Adrenal gland (tissue), 12 donors: ENCODE data around the gene PEX1. TPM values are rescaled to one million over a fixed set of nuclear protein-coding genes. Genes with fewer than 3 reads are reported as not detected.

Source experiments
- DNase-seq, 7 donors: peaks; one replicate each; pipeline ENCODE4 v3.0.0-alpha.2; 2019 to 2020
- H3K27ac ChIP-seq, 5 donors: fragments of 200-600 bp; sonication (generic) in 4 of 5; 1 replicate in 3 of 5; 2 replicates in 2 of 5; pipeline versions ENCODE4 v1.5.1 to v1.8.0; 2016 to 2020; ENCODE audit warnings: mild to moderate bottlenecking in 1 of 5
- H3K27me3 ChIP-seq: fragments of 200-600 bp; 2 replicates; pipeline ENCODE4 v1.8.0; 2021
- H3K36me3 ChIP-seq, 2 donors: fragments of 200-600 bp; replicated peaks in 1 of 2; 1 replicate in 1 of 2; 2 replicates in 1 of 2; pipeline versions ENCODE4 v1.5.1 to v1.8.0; 2018 to 2022
- H3K4me1 ChIP-seq, 2 donors: fragments of 200-600 bp; replicated peaks in 1 of 2; 1 replicate in 1 of 2; 2 replicates in 1 of 2; pipeline versions ENCODE4 v1.5.1 to v1.8.0; 2018 to 2021
- H3K4me3 ChIP-seq, 4 donors: fragments of 200-600 bp; sonication (generic) in 3 of 4; one replicate each; pipeline ENCODE4 v1.5.1; 2016 to 2018
- H3K9me3 ChIP-seq, 3 donors: fragments of 200-600 bp; sonication (generic) in 1 of 3; replicated peaks in 1 of 3; 1 replicate in 2 of 3; 2 replicates in 1 of 3; pipeline versions ENCODE4 v1.5.1 to v1.8.0; 2016 to 2021
- POLR2A ChIP-seq, 2 donors: fragments of 450-650 bp; IDR thresholded peaks; one replicate each; pipeline ENCODE4 v1.6.1; 2017; ENCODE audit warnings: antibody characterized with exemption in 2 of 2, mild to moderate bottlenecking in 2 of 2, moderate library complexity in 1 of 2
- WGBS, 4 donors: extraction: QIAGEN DNeasy Blood & Tissue Kit in 2 of 4; methylation state at CpG; one replicate each; pipeline versions ENCODE4 v1.1.5 to v1.1.7; 2013 to 2017; 5-methylcytosine and 5-hydroxymethylcytosine counted together
- intact Hi-C, 2 donors: fragments of 100-400 bp; cut with DNase I; formaldehyde crosslinking; loops; one replicate each; pipeline versions ENCODE4 v1.14.1 to v1.15.0; 2022 to 2023
- polyA plus RNA-seq, 3 donors: library from polyadenylated mRNA; stranded (reverse); fragments of 200-250 nt in 2 of 3; fragments of 350-450 nt in 1 of 3; fragmentation: Illumina TruSeq in 1 of 3; extraction: RNeasy Lipid Tissue Mini Kit (QIAGEN cat#74804) in 1 of 3; gene quantifications; one replicate each; pipeline ENCODE4 v1.2.3, GENCODE V29; 2013 to 2014
- total RNA-seq, 9 donors: library from RNA; depleted of rRNA in 4 of 9; stranded (reverse); fragments of >200 nt in 4 of 9; fragments of 120-200 nt in 1 of 9; fragmentation: NEBNext Ultra II Directional in 1 of 9; extraction: Animal tissue kit (Norgen Biotek cat#: 25700) in 1 of 9; gene quantifications; one replicate each; pipeline versions ENCODE4 v1.1.0 to v1.2.4, GENCODE V29; 2013 to 2023
- TF ChIP-seq, protein P1 (sequence below), 6 experiments: fragments of 450-650 bp in 4 of 6; fragments of 200-600 bp in 2 of 6; sonication (generic) in 1 of 6; IDR thresholded peaks; 1 replicate in 5 of 6; 2 replicates in 1 of 6; pipeline versions ENCODE4 v1.5.1 to v1.8.0; 2016 to 2021; ENCODE audit warnings: antibody characterized with exemption in 6 of 6, mild to moderate bottlenecking in 2 of 6, moderate library complexity in 1 of 6
- donor health status: healthy with polysubstance abuse.
- donor health status: Bipolar disorder and iron deficiency.
- donor health status: DM: yes; HTN: yes; CAD: no.
- donor health status: DM: no; HTN: no; CAD: no.
- donor health status: DM: no; HTN: no; CAD: no.
- donor health status: DM: yes; HTN: yes; CAD: no.

The PEX1 gene
- total and polyA plus RNA-seq, 12 donors = 7.4 to 33.2 (median 16.4) TPM

DNA sequence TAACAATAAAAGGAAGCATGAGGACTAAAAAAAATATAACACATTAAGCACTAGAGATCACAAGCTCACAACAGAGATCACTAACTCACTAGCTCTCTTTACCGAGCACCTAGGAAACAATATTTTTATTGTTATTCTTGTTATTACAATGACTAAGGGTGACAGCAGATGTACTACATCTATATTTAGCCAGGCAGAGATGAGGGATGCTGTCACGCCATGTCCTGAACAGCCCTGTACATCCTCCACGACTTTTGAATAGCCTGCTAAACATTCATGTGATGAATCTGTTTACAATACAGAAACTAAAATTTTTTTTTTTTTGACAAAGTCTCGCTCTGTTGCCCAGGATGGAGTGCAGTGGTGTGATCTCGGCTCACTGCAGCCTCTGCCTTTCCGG lies 39.1 kb upstream of the PEX1 start:
- intact Hi-C loops = no loop called here
- Histone ChIP-seq H3K4me3 (no peak overlapping the region), H3K27me3 (no peaks in the 10 kb centered on the region), H3K36me3 (peaks cover 0 to 71% of the 10 kb centered on the region in 2 donors), H3K4me1 (no peaks in the 10 kb centered on the region), H3K27ac (no peak overlapping the region), H3K9me3 (no peaks in the 10 kb centered on the region)
- 89 to 94% (median 92%) methylated on average over 6 of the region's 6 CpGs for WGBS, 4 donors
- TF ChIP-seq, protein P1, sequence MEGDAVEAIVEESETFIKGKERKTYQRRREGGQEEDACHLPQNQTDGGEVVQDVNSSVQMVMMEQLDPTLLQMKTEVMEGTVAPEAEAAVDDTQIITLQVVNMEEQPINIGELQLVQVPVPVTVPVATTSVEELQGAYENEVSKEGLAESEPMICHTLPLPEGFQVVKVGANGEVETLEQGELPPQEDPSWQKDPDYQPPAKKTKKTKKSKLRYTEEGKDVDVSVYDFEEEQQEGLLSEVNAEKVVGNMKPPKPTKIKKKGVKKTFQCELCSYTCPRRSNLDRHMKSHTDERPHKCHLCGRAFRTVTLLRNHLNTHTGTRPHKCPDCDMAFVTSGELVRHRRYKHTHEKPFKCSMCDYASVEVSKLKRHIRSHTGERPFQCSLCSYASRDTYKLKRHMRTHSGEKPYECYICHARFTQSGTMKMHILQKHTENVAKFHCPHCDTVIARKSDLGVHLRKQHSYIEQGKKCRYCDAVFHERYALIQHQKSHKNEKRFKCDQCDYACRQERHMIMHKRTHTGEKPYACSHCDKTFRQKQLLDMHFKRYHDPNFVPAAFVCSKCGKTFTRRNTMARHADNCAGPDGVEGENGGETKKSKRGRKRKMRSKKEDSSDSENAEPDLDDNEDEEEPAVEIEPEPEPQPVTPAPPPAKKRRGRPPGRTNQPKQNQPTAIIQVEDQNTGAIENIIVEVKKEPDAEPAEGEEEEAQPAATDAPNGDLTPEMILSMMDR (IDR thresholded peaks at IDR 0.05) = no peak
- TF ChIP-seq POLR2A (IDR thresholded peaks at IDR 0.05) = no peak
- no peak for DNase-seq

DNA sequence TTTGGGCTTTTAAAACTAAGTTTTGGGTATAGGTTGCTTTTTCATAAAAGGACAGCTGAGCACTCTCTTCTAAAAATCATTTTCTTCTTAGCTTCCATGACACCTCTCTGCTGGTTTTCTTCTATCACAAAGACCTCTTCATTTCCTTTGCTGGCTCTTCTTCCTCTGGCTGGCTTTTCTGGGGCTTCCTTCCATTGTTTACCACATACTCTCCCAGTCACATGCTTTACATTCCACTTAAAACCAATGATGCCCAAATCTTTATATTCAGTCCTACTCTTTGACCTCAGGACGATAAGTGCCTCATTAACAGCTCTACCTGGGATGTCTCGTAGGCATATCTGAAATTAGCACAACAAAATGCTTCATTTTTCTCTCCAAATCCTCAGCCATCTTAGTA lies 35.0 kb upstream of the PEX1 start:
- Histone ChIP-seq H3K9me3 (no peaks in the 10 kb centered on the region), H3K27ac (no peak overlapping the region), H3K4me3 (no peak overlapping the region), H3K4me1 (no peaks in the 10 kb centered on the region), H3K36me3 (peaks cover 0 to 58% of the 10 kb centered on the region in 2 donors), H3K27me3 (no peaks in the 10 kb centered on the region)
- DNase-seq = no peak
- TF ChIP-seq, protein P1 (IDR thresholded peaks at IDR 0.05) = no peak
- TF ChIP-seq POLR2A (IDR thresholded peaks at IDR 0.05) = no peak
- 88 to 98% (median 89%) methylated on average over 2 of the region's 2 CpGs for WGBS, 4 donors
- intact Hi-C loops = no loop called here

DNA sequence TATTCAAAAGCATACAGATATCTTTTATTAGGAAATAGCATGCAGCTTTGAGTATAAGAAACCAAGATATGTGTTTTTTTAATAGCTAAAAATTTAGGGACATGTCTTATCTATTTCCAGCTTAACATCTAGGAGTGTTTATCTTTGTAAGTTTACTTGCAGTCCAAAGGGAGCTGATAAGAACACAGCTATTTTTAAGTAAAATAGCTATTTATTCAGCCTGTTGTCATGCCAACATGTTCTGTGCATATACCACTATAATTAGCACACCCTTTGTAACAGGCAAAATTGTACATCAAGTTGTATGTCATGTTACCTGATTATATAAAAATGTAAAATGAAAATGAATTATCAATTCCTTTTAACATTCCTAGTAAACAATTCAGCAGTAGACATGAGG lies 32.3 kb upstream of the PEX1 start:
- Histone ChIP-seq H3K27me3 (no peaks in the 10 kb centered on the region), H3K9me3 (no peaks in the 10 kb centered on the region), H3K4me3 (no peak overlapping the region), H3K27ac (no peak overlapping the region), H3K4me1 (no peaks in the 10 kb centered on the region), H3K36me3 (peaks cover 0 to 32% of the 10 kb centered on the region in 2 donors)
- intact Hi-C loops = no loop called here
- DNase-seq = no peak
- no peak for TF ChIP-seq POLR2A (IDR thresholded peaks at IDR 0.05)
- TF ChIP-seq, protein P1 (IDR thresholded peaks at IDR 0.05) = no peak

DNA sequence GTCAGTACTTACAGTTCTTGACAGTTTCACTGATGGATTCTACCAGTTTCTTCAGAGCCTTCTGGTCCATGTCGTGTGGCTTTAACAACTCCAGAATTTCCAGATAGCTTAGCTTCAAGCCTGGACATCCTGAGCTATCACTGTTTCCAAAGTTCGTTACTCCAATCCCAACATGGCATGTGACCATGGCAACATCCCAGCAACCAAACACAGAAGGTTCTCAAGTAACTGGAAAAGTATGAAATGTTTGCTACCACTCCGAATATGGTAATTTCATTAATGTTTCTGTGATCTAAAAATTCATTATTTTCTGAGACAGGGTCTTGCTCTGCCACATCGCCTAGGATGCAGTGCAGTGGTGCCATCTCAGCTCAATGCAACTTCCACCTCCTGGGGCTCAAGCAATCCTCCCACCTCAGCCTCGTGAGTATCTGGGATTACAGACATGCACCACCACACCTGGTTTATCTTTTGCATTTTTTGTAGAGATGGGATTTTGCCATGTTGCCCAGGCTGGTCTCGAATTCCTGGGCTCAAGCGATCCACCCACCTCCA lies 29.6 kb upstream of the PEX1 start:
- Histone ChIP-seq H3K36me3 (peaks cover 0 to 10% of the 10 kb centered on the region in 2 donors), H3K4me1 (no peaks in the 10 kb centered on the region), H3K27me3 (no peaks in the 10 kb centered on the region), H3K4me3 (no peak overlapping the region), H3K9me3 (no peaks in the 10 kb centered on the region), H3K27ac (no peak overlapping the region)
- TF ChIP-seq, protein P1 (IDR thresholded peaks at IDR 0.05) = no peak
- TF ChIP-seq POLR2A (IDR thresholded peaks at IDR 0.05) = no peak
- intact Hi-C loops = no loop called here
- 89 to 95% (median 94%) methylated on average over 7 of the region's 7 CpGs for WGBS, 4 donors
- DNase-seq = no peak
